ENCODE data around the gene MAS1. TPM values are rescaled to one million over a fixed set of nuclear protein-coding genes. Genes with fewer than 3 reads are reported as not detected.
A peak's percentile ranks its signal among the peaks of the same experiment; 100 is the strongest.
"Not testable (repeated sequence)": the region's sequence is repeated elsewhere in the genome, so short reads cannot be mapped to it uniquely, and the experiment has no call there.

The MAS1 gene
- total RNA-seq = not detected
- polyA plus RNA-seq = under 1 TPM in 1 of 2 donors, not detected in 1; under 0.01 TPM

- no peaks in the 10 kb centered on the region for H3K4me1 ChIP-seq
- intact Hi-C loops (cut with DNase I) = no loop called here
- H3K4me3 ChIP-seq = no peak within 1 kb of the TSS
- no peak for ATAC-seq
- no peak for DNase-seq
- TF ChIP-seq CTCF (IDR thresholded peaks at IDR 0.05) = no peak
- no peaks in the 10 kb centered on the region for H3K9me3 ChIP-seq
- FAIRE-seq = no peak
- H3K27me3 ChIP-seq = no peaks in the 10 kb centered on the region
- H3K27ac ChIP-seq = no peak within 1 kb of the TSS
- no peaks in the 10 kb centered on the region for H3K36me3 ChIP-seq
- 84 to 88% methylated on average over 7 of the region's 7 CpGs for WGBS, 2 donors
Measured at GRCh38 chr6:159890792-159891191, at the start of gene MAS1. MAS1 (plus strand) TSS chr6:159890988; CDS start chr6:159906956, 15,968 bp downstream.

- Histone ChIP-seq H3K36me3 (no peaks in the 10 kb centered on the region), H3K9me3 (no peaks in the 10 kb centered on the region), H3K27ac (no peak overlapping the region), H3K27me3 (no peaks in the 10 kb centered on the region), H3K4me3 (no peak overlapping the region), H3K4me1 (no peaks in the 10 kb centered on the region)
- ATAC-seq (peak in 3 of 4 donors; percentile 44 to 69 (median 51)), DNase-seq (no peak), FAIRE-seq (no peak)
- 56 to 70% methylated on average over 4 of the region's 4 CpGs for WGBS, 2 donors
- intact Hi-C loops (cut with DNase I) = loop anchor here in 1 of 3 donors (10.0 kb wide), 1 partner anchor 117 kb away; the partner anchor contains the start of gene WTAP
- peak in 1 of 4 donors; percentile 22 for TF ChIP-seq CTCF (IDR thresholded peaks at IDR 0.05)
Measured at GRCh38 chr6:159842035-159842434, 48.8 kb upstream of the MAS1 start.

- Histone ChIP-seq H3K27me3 (no peaks in the 10 kb centered on the region), H3K27ac (no peak overlapping the region), H3K4me1 (no peaks in the 10 kb centered on the region), H3K36me3 (no peaks in the 10 kb centered on the region), H3K9me3 (no peaks in the 10 kb centered on the region), H3K4me3 (no peak overlapping the region)
- no peak for TF ChIP-seq CTCF (IDR thresholded peaks at IDR 0.05)
- 77 to 93% methylated on average over 13 of the region's 13 CpGs for WGBS, 2 donors
- intact Hi-C loops (cut with DNase I) = loop anchor here in 1 of 3 donors (10.0 kb wide), 1 partner anchor 120 kb away; the partner anchor contains the start of gene WTAP
- peak in 1 of 6 donors; percentile 47 for DNase-seq
- FAIRE-seq = no peak
- ATAC-seq = no peak
Measured at GRCh38 chr6:159844737-159845645, 45.8 kb upstream of the MAS1 start.

- intact Hi-C loops (cut with DNase I) = loop anchor here in 1 of 3 donors (10.0 kb wide), 1 partner anchor 124 kb away; the partner anchor contains the start of gene WTAP
- H3K27ac ChIP-seq, H3K4me1 ChIP-seq, FAIRE-seq, H3K9me3 ChIP-seq, H3K36me3 ChIP-seq, H3K4me3 ChIP-seq, DNase-seq, H3K27me3 ChIP-seq, ATAC-seq: not testable (repeated sequence)
- 77 to 83% methylated on average over 5 of the region's 5 CpGs for WGBS, 2 donors
Measured at GRCh38 chr6:159848552-159848951, 42.2 kb upstream of the MAS1 start.

- not testable (repeated sequence) for H3K36me3 ChIP-seq, DNase-seq, H3K9me3 ChIP-seq, H3K4me1 ChIP-seq, ATAC-seq, H3K27ac ChIP-seq, H3K4me3 ChIP-seq, FAIRE-seq, H3K27me3 ChIP-seq
- WGBS, 2 donors = 84 to 93% methylated on average over 1 of the region's 1 CpG
- intact Hi-C loops (cut with DNase I) = loop anchor here in 1 of 3 donors (10.0 kb wide), 1 partner anchor 125 kb away; the partner anchor contains the start of gene WTAP
Measured at GRCh38 chr6:159849851-159850250, 40.9 kb upstream of the MAS1 start.

All from pancreas (tissue), 10 donors.